ENCODE measurements around the gene IRF2BPL.

DNA sequence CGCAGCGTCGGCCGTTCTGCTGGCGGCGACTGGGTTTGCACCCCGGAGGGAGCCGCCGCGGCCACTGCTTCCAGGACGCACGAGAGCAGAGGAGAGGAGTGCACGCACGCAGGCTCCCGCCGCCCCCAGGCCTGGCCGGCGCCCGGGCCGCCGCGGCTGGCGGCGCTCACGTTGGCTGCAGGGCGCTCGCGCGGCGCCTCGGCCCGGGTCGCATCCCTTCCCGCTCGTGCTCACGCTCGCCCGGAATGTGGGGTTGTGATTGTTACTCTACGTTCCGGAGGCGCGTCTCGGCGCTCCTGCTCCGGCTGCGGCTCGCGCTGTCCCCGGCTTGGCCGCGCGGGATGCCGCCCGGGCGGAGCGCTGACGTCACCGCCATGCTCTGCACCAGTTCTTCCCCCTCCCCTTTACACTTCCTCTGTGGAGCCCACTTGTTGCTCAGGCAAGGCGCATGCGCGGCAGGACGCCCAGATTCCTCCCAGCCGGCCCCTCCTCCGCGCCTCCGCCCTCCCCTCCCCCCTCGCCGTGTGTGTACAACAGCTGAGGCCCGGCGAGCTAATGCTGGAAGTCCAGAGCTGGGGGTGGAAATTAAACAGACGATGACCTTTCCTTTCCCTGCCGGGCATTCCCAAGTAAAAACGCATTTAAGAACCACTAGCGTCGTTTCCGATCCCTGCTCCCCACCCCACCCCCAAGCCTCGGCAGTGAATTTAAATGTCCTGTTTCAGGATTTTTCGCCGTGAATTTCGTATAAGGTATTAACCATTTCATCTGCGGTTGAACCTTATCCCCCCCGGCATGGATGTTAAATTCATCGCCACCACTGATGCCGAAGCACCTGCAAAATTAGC, at the start of gene IRF2BPL:
- TF ChIP-seq POLR2A (IDR thresholded peaks at IDR 0.05) = peak; percentile 99
- TF ChIP-seq, protein P1, sequence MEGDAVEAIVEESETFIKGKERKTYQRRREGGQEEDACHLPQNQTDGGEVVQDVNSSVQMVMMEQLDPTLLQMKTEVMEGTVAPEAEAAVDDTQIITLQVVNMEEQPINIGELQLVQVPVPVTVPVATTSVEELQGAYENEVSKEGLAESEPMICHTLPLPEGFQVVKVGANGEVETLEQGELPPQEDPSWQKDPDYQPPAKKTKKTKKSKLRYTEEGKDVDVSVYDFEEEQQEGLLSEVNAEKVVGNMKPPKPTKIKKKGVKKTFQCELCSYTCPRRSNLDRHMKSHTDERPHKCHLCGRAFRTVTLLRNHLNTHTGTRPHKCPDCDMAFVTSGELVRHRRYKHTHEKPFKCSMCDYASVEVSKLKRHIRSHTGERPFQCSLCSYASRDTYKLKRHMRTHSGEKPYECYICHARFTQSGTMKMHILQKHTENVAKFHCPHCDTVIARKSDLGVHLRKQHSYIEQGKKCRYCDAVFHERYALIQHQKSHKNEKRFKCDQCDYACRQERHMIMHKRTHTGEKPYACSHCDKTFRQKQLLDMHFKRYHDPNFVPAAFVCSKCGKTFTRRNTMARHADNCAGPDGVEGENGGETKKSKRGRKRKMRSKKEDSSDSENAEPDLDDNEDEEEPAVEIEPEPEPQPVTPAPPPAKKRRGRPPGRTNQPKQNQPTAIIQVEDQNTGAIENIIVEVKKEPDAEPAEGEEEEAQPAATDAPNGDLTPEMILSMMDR (IDR thresholded peaks at IDR 0.05) = no peak
